Measurements from ENCODE around the gene MED20. TPM values are rescaled to one million over a fixed set of nuclear protein-coding genes. Genes with fewer than 3 reads are reported as not detected.

Gene MED20
- total and polyA plus RNA-seq, 2 of the 8 experiments (the other 6 are each of a cell fraction or from before 2014, with no cell fraction given) = 38.7 to 51.8 TPM

DNA sequence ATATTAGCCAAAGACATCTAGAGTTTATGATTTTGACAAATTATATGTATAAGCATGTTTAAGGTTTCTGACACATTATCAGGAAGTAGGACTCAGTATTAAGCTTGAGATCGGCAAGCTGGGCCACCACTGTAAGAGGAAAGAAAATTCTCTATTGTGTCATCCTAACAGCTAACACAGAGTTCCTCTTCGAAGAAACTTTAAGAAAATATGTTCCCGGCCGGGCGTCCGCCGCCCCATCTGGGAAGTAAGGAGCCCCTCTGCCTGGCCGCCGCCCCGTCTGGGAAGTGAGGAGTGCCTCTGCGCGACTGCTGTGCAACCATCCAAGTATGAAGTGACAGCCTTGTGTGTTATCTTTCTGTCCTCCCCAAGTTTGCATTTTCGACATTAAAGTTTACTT is 48.8 kb downstream of the MED20 start:
- WGBS, 2 experiments (ENCODE audit: extremely low coverage in 1 of 2, insufficient coverage in 1 of 2, insufficient read length in 1 of 2, insufficient replicate concordance in 2 of 2, low coverage in 1 of 2, low lambda C conversion rate in 2 of 2, missing lambda C conversion rate in 1 of 2) = 94% methylated on average over 13 of the region's 13 CpGs; no CpG with 5 or more reads in 1 of the 2 experiments
- H3K56ac ChIP-seq (replicated peaks; ENCODE audit: insufficient read length, low read depth, low read length) = no peak overlapping the region
- no peak overlapping the region for H2AK5ac ChIP-seq (ENCODE audit: low read depth, low read length)
- no peak overlapping the region for H2BK20ac ChIP-seq (ENCODE audit: low read length)
- peaks cover 0 to 2% of the 10 kb centered on the region in 2 experiments for H4K20me1 ChIP-seq (replicated peaks in 1 of 2; ENCODE audit: control insufficient read depth in 1 of 2, insufficient read depth in 2 of 2, low read length in 2 of 2)
- H3K14ac ChIP-seq (ENCODE audit: insufficient read length) = no peak overlapping the region
- no peak overlapping the region for H3K27ac ChIP-seq (ENCODE audit: low read depth, low read length)
- ChIA-PET CTCF (ENCODE audit: partially characterized antibody) (interaction anchor here (1.7 to 5.7 kb wide), 3 partner anchors 25 to 172 kb away, joined by 4 to 26 read pairs (median 5); no protein-coding TSS in a partner anchor), POLR2A (ENCODE audit: partially characterized antibody) (interaction anchor here (1.4 kb wide), 1 partner anchor 49 kb away, joined by 3 read pairs; the partner anchor contains the start of genes BYSL and MED20)
- H3K23me2 ChIP-seq (ENCODE audit: low read depth, low read length) = no peaks in the 10 kb centered on the region
- H3K4ac ChIP-seq (replicated peaks; ENCODE audit: insufficient read length, low read depth, low read length) = no peak overlapping the region
- H3K18ac ChIP-seq (ENCODE audit: extremely low read depth, low read length) = no peak overlapping the region
- no peak overlapping the region for H3K4me2 ChIP-seq (ENCODE audit: insufficient read depth in 1 of 2, low read depth in 2 of 2, low read length in 2 of 2)
- FAIRE-seq = no peak
- no peak overlapping the region for H2BK120ac ChIP-seq (replicated peaks; ENCODE audit: low read depth, low read length)
- H3K36me3 ChIP-seq (ENCODE audit: control insufficient read depth in 2 of 4, insufficient read depth in 4 of 4, low read length in 3 of 4) = peaks cover 0 to 13% (median 0%) of the 10 kb centered on the region in 4 experiments; a peak in 2 of 8 replicates
- H4K91ac ChIP-seq (replicated peaks; ENCODE audit: insufficient read length, low read length) = no peak overlapping the region
- no peaks in the 10 kb centered on the region for H3K79me1 ChIP-seq (ENCODE audit: low read depth, low read length)
- no peak overlapping the region for H3K9ac ChIP-seq (replicated peaks in 1 of 4; ENCODE audit: extremely low read depth in 1 of 4, low read depth in 3 of 4, low read length in 3 of 4)
- no peaks in the 10 kb centered on the region for H3K9me3 ChIP-seq (ENCODE audit: insufficient read depth in 2 of 2, low read depth in 1 of 2, low read length in 1 of 2)
- H4K8ac ChIP-seq (ENCODE audit: extremely low read depth, insufficient read depth, low read length) = no peak overlapping the region
- no peaks in the 10 kb centered on the region for H3K79me2 ChIP-seq (ENCODE audit: control insufficient read depth in 1 of 2, insufficient read depth in 2 of 2, low read length in 2 of 2)
- H2BK12ac ChIP-seq (ENCODE audit: low read depth, low read length) = no peak overlapping the region
- DNase-seq (ENCODE audit: low read depth in 1 of 2, low spot score in 2 of 2) = no peak
- no peak overlapping the region for H4K5ac ChIP-seq (ENCODE audit: insufficient read length, low read depth, low read length)
- H2BK5ac ChIP-seq (ENCODE audit: low read depth, low read length) = no peak overlapping the region
- no peaks in the 10 kb centered on the region for H3K27me3 ChIP-seq (replicated peaks in 1 of 4; ENCODE audit: control insufficient read depth in 3 of 4, extremely low read depth in 1 of 4, insufficient read depth in 3 of 4, low read length in 3 of 4)
- H3K23ac ChIP-seq (ENCODE audit: insufficient read length) = no peak overlapping the region
- H3K4me1 ChIP-seq (replicated peaks in 1 of 4; ENCODE audit: control insufficient read depth in 3 of 4, insufficient read depth in 4 of 4, low read length in 3 of 4) = no peaks in the 10 kb centered on the region
- H3K4me3 ChIP-seq (ENCODE audit: extremely low read depth in 1 of 4, insufficient read depth in 2 of 4, low read depth in 3 of 4, low read length in 4 of 4) = no peak overlapping the region
- H2BK15ac ChIP-seq (ENCODE audit: low read length) = no peak overlapping the region
- no peak overlapping the region for H2AFZ ChIP-seq (ENCODE audit: low read length)
- TF ChIP-seq HDAC2 (IDR thresholded peaks at IDR 0.05; ENCODE audit: borderline replicate concordance in 1 of 2, low read depth in 2 of 2, low read length in 2 of 2) (no peak), CEBPB (IDR thresholded peaks at IDR 0.05; ENCODE audit: low read depth, low read length) (no peak), USF2 (IDR thresholded peaks at IDR 0.05; ENCODE audit: low read length) (no peak), E2F6 (IDR thresholded peaks at IDR 0.05) (no peak), SP2 (IDR thresholded peaks at IDR 0.05; ENCODE audit: low read length) (no peak), FOSL1 (IDR thresholded peaks at IDR 0.05; ENCODE audit: insufficient read depth, low read depth, low read length) (no peak), SP1 (IDR thresholded peaks at IDR 0.05; ENCODE audit: low read depth, low read length) (no peak), CREB1 (IDR thresholded peaks at IDR 0.05) (no peak)
- TF ChIP-seq, protein P1, sequence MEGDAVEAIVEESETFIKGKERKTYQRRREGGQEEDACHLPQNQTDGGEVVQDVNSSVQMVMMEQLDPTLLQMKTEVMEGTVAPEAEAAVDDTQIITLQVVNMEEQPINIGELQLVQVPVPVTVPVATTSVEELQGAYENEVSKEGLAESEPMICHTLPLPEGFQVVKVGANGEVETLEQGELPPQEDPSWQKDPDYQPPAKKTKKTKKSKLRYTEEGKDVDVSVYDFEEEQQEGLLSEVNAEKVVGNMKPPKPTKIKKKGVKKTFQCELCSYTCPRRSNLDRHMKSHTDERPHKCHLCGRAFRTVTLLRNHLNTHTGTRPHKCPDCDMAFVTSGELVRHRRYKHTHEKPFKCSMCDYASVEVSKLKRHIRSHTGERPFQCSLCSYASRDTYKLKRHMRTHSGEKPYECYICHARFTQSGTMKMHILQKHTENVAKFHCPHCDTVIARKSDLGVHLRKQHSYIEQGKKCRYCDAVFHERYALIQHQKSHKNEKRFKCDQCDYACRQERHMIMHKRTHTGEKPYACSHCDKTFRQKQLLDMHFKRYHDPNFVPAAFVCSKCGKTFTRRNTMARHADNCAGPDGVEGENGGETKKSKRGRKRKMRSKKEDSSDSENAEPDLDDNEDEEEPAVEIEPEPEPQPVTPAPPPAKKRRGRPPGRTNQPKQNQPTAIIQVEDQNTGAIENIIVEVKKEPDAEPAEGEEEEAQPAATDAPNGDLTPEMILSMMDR (IDR thresholded peaks at IDR 0.05; ENCODE audit: control extremely low read depth in 1 of 3, insufficient read depth in 1 of 3, low read depth in 1 of 3, low read length in 3 of 3) = no peak
